PFSK-1 (cell line): ENCODE measurements around the gene NLGN3. TPM values are rescaled to one million over a fixed set of nuclear protein-coding genes. Genes with fewer than 3 reads are reported as not detected.

ENCODE experiments used
- FOXP2 ChIP-seq: optimal IDR thresholded peaks from 2 replicates; pipeline ENCODE3; 2011; ENCODE audit warnings: borderline replicate concordance, control low read depth, inconsistent platforms; ENCODE audit not compliant: insufficient read depth; ENCODE audit errors: extremely low read length, extremely low read depth
- POLR2AphosphoS5 ChIP-seq: IDR thresholded peaks from 2 replicates; pipeline ENCODE4 v1.6.1; 2012; ENCODE audit warnings: low read depth, mild to moderate bottlenecking, control low read depth, low read length, moderate library complexity
- SIN3A ChIP-seq: IDR thresholded peaks from 2 replicates; pipeline ENCODE4 v1.6.1; 2012; ENCODE audit warnings: mild to moderate bottlenecking, low read length, moderate library complexity, borderline replicate concordance; ENCODE audit not compliant: insufficient read depth
- TAF1 ChIP-seq: IDR thresholded peaks from 2 replicates; pipeline ENCODE4 v1.6.1; 2012; ENCODE audit warnings: low read length, control low read depth, borderline replicate concordance; ENCODE audit not compliant: insufficient read depth
- polyA plus RNA-seq: library from polyadenylated mRNA; unstranded; fragments of >200 nt; gene quantifications from one replicate; pipeline ENCODE4 v1.2.1, GENCODE V29; 2012; ENCODE audit warnings: low read depth, missing spikeins; ENCODE audit not compliant: insufficient read length
- TF ChIP-seq, protein P1 (sequence below), 2 experiments: IDR thresholded peaks; 2 replicates each; pipeline versions ENCODE4 v1.6.1 to v1.8.0; 2011 to 2012; ENCODE audit warnings: low read depth in 2 of 2, low read length in 2 of 2, control low read depth in 1 of 2, inconsistent platforms in 1 of 2, mild to moderate bottlenecking in 1 of 2, moderate library complexity in 1 of 2; ENCODE audit not compliant: insufficient read depth in 1 of 2

NLGN3 gene
- 2.0 TPM for polyA plus RNA-seq

DNA sequence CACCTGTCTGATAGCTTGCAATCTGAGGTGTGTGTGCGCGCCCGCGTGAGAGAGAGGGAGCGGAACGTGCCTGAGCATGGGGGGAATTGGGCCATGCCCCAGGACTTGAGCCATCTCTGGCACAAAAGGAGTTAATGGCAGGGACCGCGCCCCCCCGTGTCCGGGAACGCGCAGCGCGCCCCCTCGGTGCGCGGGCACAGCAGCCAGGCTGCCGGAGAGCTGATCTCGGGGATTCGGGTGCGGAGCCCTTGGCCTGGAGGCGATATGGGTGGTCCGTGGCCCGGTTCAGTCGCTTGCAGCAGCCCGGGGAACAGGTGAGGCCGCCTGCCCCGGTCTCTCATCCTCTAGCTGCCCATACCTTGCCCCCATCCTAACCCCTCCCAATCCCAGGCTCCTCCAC lies at the start of gene NLGN3:
NLGN3 (plus strand) TSS at position 191 of the 400 bp plus-strand sequence. CDS start 2,909 bp downstream, outside the sequence.
- TF ChIP-seq POLR2AphosphoS5 (0 out of 2 replicates have a peak, but pooled peaks have one; percentile 17), TAF1 (no peak), FOXP2 (no peak)

DNA sequence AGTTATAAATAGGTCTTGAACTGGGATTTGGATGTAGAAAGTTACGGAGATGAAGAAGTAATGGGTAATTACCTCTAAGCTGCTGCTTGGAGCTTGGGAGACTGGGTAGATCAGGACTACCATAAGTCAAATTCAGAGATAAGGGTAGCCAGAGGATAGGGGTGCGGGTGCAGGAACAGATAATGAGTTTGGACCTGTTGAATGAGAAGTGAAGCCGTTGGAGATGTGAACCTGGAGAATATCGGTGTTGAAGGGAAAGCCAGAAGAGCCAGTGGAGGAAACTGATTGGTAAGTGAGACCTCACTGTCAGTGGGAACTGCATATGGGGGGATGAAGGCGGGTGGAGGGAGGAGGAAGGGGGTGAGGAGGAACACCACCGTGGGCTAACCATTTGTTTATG lies 49.6 kb upstream of the NLGN3 start:
- TF ChIP-seq SIN3A = no peak
- no peak for TF ChIP-seq POLR2AphosphoS5
- TF ChIP-seq, protein P1, sequence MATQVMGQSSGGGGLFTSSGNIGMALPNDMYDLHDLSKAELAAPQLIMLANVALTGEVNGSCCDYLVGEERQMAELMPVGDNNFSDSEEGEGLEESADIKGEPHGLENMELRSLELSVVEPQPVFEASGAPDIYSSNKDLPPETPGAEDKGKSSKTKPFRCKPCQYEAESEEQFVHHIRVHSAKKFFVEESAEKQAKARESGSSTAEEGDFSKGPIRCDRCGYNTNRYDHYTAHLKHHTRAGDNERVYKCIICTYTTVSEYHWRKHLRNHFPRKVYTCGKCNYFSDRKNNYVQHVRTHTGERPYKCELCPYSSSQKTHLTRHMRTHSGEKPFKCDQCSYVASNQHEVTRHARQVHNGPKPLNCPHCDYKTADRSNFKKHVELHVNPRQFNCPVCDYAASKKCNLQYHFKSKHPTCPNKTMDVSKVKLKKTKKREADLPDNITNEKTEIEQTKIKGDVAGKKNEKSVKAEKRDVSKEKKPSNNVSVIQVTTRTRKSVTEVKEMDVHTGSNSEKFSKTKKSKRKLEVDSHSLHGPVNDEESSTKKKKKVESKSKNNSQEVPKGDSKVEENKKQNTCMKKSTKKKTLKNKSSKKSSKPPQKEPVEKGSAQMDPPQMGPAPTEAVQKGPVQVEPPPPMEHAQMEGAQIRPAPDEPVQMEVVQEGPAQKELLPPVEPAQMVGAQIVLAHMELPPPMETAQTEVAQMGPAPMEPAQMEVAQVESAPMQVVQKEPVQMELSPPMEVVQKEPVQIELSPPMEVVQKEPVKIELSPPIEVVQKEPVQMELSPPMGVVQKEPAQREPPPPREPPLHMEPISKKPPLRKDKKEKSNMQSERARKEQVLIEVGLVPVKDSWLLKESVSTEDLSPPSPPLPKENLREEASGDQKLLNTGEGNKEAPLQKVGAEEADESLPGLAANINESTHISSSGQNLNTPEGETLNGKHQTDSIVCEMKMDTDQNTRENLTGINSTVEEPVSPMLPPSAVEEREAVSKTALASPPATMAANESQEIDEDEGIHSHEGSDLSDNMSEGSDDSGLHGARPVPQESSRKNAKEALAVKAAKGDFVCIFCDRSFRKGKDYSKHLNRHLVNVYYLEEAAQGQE (IDR thresholded peaks at IDR 0.05; ENCODE audit: insufficient read depth in 1 of 2, low read depth in 2 of 2, low read length in 2 of 2) = no peak
- no peak for TF ChIP-seq FOXP2
- TF ChIP-seq TAF1 = no peak

DNA sequence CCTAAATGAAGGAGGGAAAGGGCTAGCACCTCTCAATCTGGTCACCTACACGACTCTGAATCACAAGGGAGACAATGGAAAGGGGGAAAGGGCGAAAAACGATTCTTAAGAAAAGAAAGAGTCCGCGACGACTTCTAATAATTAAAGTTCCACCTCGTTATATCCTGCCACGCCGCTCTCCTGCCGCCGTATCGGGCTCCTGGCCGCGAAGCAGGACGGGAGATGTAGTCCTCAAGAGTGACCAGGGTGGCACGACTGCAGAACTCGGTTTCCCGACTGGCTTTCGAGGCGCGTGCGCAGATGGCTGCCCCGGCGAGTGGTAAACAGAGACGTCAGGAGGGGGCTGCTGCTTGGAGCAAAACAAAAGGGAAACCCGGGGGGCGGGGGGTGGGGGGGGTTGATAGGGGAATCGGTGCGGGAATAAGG lies 49.1 kb upstream of the NLGN3 start, which contains the start of gene FOXO4:
FOXO4 (plus strand) TSS at position 297 of the 426 bp plus-strand sequence. CDS start 678 bp downstream, outside the sequence.
- TF ChIP-seq POLR2AphosphoS5 (peak; percentile 56; the same call in 1 of the 2 replicates), FOXP2 (no peak)

DNA sequence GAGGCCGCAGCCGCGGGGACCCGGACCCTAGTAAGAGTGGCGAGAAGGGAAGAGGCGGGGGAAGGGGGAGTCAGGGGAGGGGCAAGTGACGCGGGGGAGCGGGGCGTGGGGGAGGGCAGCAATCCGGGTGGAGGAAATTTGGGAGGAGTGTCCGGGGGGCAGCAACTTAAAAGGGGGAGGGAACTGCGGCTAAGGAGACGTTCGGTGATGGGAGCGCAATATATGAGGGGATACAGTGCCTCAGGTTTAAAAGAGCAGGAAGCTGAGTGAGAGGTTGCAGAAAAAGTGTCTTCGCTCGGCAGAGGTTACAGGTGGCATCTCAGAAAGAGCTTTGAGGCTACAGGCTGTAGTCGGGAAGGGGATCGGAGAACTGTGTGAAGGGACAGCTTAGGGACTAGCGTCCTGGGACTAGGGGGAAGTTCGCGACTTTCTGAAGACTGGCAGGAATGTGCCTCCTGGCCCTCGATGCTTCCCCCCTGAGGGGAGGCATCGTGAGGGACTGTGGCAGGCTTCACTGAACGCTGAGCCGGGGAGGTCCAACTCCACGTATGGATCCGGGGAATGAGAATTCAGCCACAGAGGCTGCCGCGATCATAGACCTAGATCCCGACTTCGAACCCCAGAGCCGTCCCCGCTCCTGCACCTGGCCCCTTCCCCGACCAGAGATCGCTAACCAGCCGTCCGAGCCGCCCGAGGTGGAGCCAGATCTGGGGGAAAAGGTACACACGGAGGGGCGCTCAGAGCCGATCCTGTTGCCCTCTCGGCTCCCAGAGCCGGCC lies 48.5 kb upstream of the NLGN3 start:
- TF ChIP-seq POLR2AphosphoS5 = no peak
- TF ChIP-seq, protein P1 (IDR thresholded peaks at IDR 0.05; ENCODE audit: insufficient read depth in 1 of 2, low read depth in 2 of 2, low read length in 2 of 2) = no peak
- no peak for TF ChIP-seq TAF1
- TF ChIP-seq SIN3A = no peak
- no peak for TF ChIP-seq FOXP2

DNA sequence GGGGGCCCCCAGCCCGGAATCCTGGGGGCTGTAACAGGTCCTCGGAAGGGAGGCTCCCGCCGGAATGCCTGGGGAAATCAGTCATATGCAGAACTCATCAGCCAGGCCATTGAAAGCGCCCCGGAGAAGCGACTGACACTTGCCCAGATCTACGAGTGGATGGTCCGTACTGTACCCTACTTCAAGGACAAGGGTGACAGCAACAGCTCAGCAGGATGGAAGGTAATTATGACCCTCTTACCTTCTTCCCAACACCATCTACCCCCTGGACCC lies 47.9 kb upstream of the NLGN3 start:
- TF ChIP-seq, protein P1 (IDR thresholded peaks at IDR 0.05; ENCODE audit: insufficient read depth in 1 of 2, low read depth in 2 of 2, low read length in 2 of 2) = no peak
- TF ChIP-seq SIN3A = no peak

DNA sequence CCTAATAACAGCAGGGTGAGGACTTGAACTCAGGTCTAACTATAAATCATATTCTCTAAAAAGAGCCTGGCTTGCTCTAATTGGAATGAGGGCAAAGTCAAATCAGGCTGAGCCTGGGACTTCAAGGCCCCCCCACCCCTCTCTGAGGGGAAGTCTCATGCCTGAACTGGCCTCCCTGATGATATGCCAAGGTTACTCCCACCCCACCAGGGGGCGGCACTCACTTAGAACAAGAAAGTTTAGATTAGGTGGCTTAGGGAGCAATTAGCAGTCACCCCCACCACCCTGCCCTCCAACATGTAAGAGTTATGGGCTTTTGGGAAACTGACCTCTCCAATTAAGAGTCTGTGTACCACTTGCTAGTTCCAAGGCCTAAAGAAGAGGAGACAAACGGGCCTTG lies 46.3 kb upstream of the NLGN3 start:
- TF ChIP-seq POLR2AphosphoS5 = no peak
- no peak for TF ChIP-seq SIN3A
- TF ChIP-seq FOXP2 = no peak
- TF ChIP-seq, protein P1 (IDR thresholded peaks at IDR 0.05; ENCODE audit: insufficient read depth in 1 of 2, low read depth in 2 of 2, low read length in 2 of 2) = no peak
- no peak for TF ChIP-seq TAF1
